Activated naive CD8-positive, alpha-beta T cell treated with anti-CD3 and anti-CD28 coated beads, Interleukin-2, amount 10 ng/mL, durations not matched to agents 7 days and 5 days (primary cell): Measurements from ENCODE around the gene PLPPR5. TPM values are rescaled to one million over a fixed set of nuclear protein-coding genes. Genes with fewer than 3 reads are reported as not detected.
"Not testable (repeated sequence)": the region's sequence is repeated elsewhere in the genome, so short reads cannot be mapped to it uniquely, and the experiment has no call there.

ENCODE experiments used
- ATAC-seq: fragments of 150-1000 bp; cut with Tn5 transposase; one replicate; pipeline ENCODE4 v1.10.0; 2021; ENCODE audit warnings: low read depth, moderate library complexity
- POLR2A ChIA-PET: fragments of 350-600 bp; sonication (Branson Sonifier 250); formaldehyde crosslinking; loops from one replicate; lab custom pipeline; 2021; ENCODE audit warnings: antibody characterized with exemption; lab: Charles Lee
- DNase-seq: peaks from one replicate; pipeline ENCODE4 v3.0.0; 2021
- H3K27ac Mint-ChIP-seq: one replicate; pipeline ENCODE4 v1.8.0; 2022; ENCODE audit warnings: mild to moderate bottlenecking, mixed read lengths
- H3K27me3 Mint-ChIP-seq: one replicate; pipeline ENCODE4 v1.8.0; 2022; ENCODE audit warnings: mild to moderate bottlenecking, moderate library complexity, mixed read lengths
- H3K36me3 Mint-ChIP-seq: one replicate; pipeline ENCODE4 v1.8.0; 2021; ENCODE audit warnings: mild to moderate bottlenecking, mixed read lengths
- H3K4me1 Mint-ChIP-seq: one replicate; pipeline ENCODE4 v1.8.0; 2021; ENCODE audit warnings: mixed read lengths
- H3K4me3 Mint-ChIP-seq: one replicate; pipeline ENCODE4 v1.8.0; 2022; ENCODE audit warnings: mild to moderate bottlenecking, moderate library complexity, mixed read lengths
- H3K9me3 Mint-ChIP-seq: one replicate; pipeline ENCODE4 v1.8.0; 2021; ENCODE audit warnings: mixed read lengths
- total RNA-seq, 2 experiments: library from RNA; stranded (reverse); gene quantifications; one replicate each; pipeline ENCODE4 v1.2.3, GENCODE V29; 2021

The PLPPR5 gene
- total RNA-seq, result not detected

- peaks cover 3% of the 10 kb centered on the region for H3K4me1 Mint-ChIP-seq
- H3K4me3 Mint-ChIP-seq, result peak within 1 kb of the TSS; percentile 57
- no peaks in the 10 kb centered on the region for H3K9me3 Mint-ChIP-seq
- ATAC-seq (peak; percentile 40), DNase-seq (peak; percentile 26)
- peaks cover 51% of the 10 kb centered on the region for H3K27me3 Mint-ChIP-seq
- H3K27ac Mint-ChIP-seq, result no peak within 1 kb of the TSS
- H3K36me3 Mint-ChIP-seq, result no peaks in the 10 kb centered on the region
- POLR2A ChIA-PET, result no interaction called here
Observed at GRCh38 chr1:99004861-99005442, at the start of gene PLPPR5. Gene PLPPR5, minus strand, starts transcription at chr1:99004861. Its CDS starts 190 bp downstream, at chr1:99004671.

- Mint-ChIP-seq H3K36me3 (no peaks in the 10 kb centered on the region), H3K27me3 (peaks cover 2% of the 10 kb centered on the region), H3K27ac (no peak overlapping the region), H3K4me3 (no peak overlapping the region), H3K4me1 (no peaks in the 10 kb centered on the region), H3K9me3 (no peaks in the 10 kb centered on the region)
- no peak for DNase-seq
- POLR2A ChIA-PET, result no interaction called here
- ATAC-seq, result no peak
Observed at GRCh38 chr1:99051611-99052283, 47.1 kb upstream of the PLPPR5 start.

- DNase-seq (no peak), ATAC-seq (no peak)
- H3K36me3 Mint-ChIP-seq, result no peaks in the 10 kb centered on the region
- H3K27ac Mint-ChIP-seq, result no peak overlapping the region
- no peak overlapping the region for H3K4me3 Mint-ChIP-seq
- POLR2A ChIA-PET, result no interaction called here
- no peaks in the 10 kb centered on the region for H3K9me3 Mint-ChIP-seq
- H3K27me3 Mint-ChIP-seq, result no peaks in the 10 kb centered on the region
- H3K4me1 Mint-ChIP-seq, result no peaks in the 10 kb centered on the region
Observed at GRCh38 chr1:99049745-99050144, 45.1 kb upstream of the PLPPR5 start.

GRCh38 chr1:99036746-99037145 lies 32.1 kb upstream of the PLPPR5 start:
- H3K4me3 Mint-ChIP-seq, H3K27ac Mint-ChIP-seq, DNase-seq, H3K4me1 Mint-ChIP-seq, POLR2A ChIA-PET, H3K27me3 Mint-ChIP-seq, ATAC-seq, H3K36me3 Mint-ChIP-seq: not testable (repeated sequence)
- peaks cover 16% of the 10 kb centered on the region for H3K9me3 Mint-ChIP-seq

- H3K27me3 Mint-ChIP-seq, result peaks cover 4% of the 10 kb centered on the region
- no peaks in the 10 kb centered on the region for H3K9me3 Mint-ChIP-seq
- POLR2A ChIA-PET, result no interaction called here
- no peak overlapping the region for H3K27ac Mint-ChIP-seq
- no peak for ATAC-seq
- no peak overlapping the region for H3K4me3 Mint-ChIP-seq
- no peak for DNase-seq
- H3K4me1 Mint-ChIP-seq, result no peaks in the 10 kb centered on the region
- H3K36me3 Mint-ChIP-seq, result no peaks in the 10 kb centered on the region
Observed at GRCh38 chr1:99018313-99018712, 13.7 kb upstream of the PLPPR5 start.

GRCh38 chr1:99017655-99018054 lies 13.0 kb upstream of the PLPPR5 start:
- Mint-ChIP-seq H3K4me1 (no peaks in the 10 kb centered on the region), H3K27ac (no peak overlapping the region), H3K27me3 (peaks cover 1% of the 10 kb centered on the region), H3K36me3 (no peaks in the 10 kb centered on the region), H3K4me3 (no peak overlapping the region), H3K9me3 (no peaks in the 10 kb centered on the region)
- DNase-seq (no peak), ATAC-seq (no peak)
- POLR2A ChIA-PET, result no interaction called here

- no peaks in the 10 kb centered on the region for H3K9me3 Mint-ChIP-seq
- H3K36me3 Mint-ChIP-seq, result no peaks in the 10 kb centered on the region
- H3K27ac Mint-ChIP-seq, result no peak overlapping the region
- ATAC-seq (no peak), DNase-seq (no peak)
- POLR2A ChIA-PET, result no interaction called here
- H3K4me1 Mint-ChIP-seq, result no peaks in the 10 kb centered on the region
- no peak overlapping the region for H3K4me3 Mint-ChIP-seq
- peaks cover 20% of the 10 kb centered on the region for H3K27me3 Mint-ChIP-seq
Observed at GRCh38 chr1:99010679-99011078, 6.0 kb upstream of the PLPPR5 start.

GRCh38 chr1:99007366-99007765 lies 2.7 kb upstream of the PLPPR5 start:
- Mint-ChIP-seq H3K4me1 (peaks cover 3% of the 10 kb centered on the region), H3K9me3 (no peaks in the 10 kb centered on the region), H3K36me3 (no peaks in the 10 kb centered on the region), H3K4me3 (no peak overlapping the region), H3K27ac (no peak overlapping the region), H3K27me3 (peaks cover 41% of the 10 kb centered on the region)
- no peak for ATAC-seq
- DNase-seq, result no peak
- POLR2A ChIA-PET, result no interaction called here

GRCh38 chr1:99005537-99005942 lies 879 bp upstream of the PLPPR5 start:
- no peak overlapping the region for H3K27ac Mint-ChIP-seq
- H3K9me3 Mint-ChIP-seq, result no peaks in the 10 kb centered on the region
- no peaks in the 10 kb centered on the region for H3K36me3 Mint-ChIP-seq
- DNase-seq (no peak), ATAC-seq (no peak)
- peaks cover 49% of the 10 kb centered on the region for H3K27me3 Mint-ChIP-seq
- peaks cover 3% of the 10 kb centered on the region for H3K4me1 Mint-ChIP-seq
- H3K4me3 Mint-ChIP-seq, result peak overlapping the region; percentile 37
- POLR2A ChIA-PET, result no interaction called here

- Mint-ChIP-seq H3K9me3 (no peaks in the 10 kb centered on the region), H3K27me3 (peaks cover 51% of the 10 kb centered on the region), H3K4me1 (peaks cover 3% of the 10 kb centered on the region), H3K27ac (no peak overlapping the region), H3K4me3 (peak overlapping the region; percentile 54), H3K36me3 (no peaks in the 10 kb centered on the region)
- ATAC-seq (peak; percentile 67), DNase-seq (peak; percentile 50)
- POLR2A ChIA-PET, result no interaction called here
Observed at GRCh38 chr1:99004254-99004860, 304 bp downstream of the PLPPR5 start.

GRCh38 chr1:99003581-99004253 lies 944 bp downstream of the PLPPR5 start:
- POLR2A ChIA-PET, result no interaction called here
- no peak for ATAC-seq

GRCh38 chr1:98992844-98993243 lies 11.8 kb downstream of the PLPPR5 start:
- DNase-seq (no peak), ATAC-seq (no peak)
- peaks cover 1% of the 10 kb centered on the region for H3K4me1 Mint-ChIP-seq
- no peak overlapping the region for H3K4me3 Mint-ChIP-seq
- POLR2A ChIA-PET, result no interaction called here
- no peak overlapping the region for H3K27ac Mint-ChIP-seq
- peaks cover 6% of the 10 kb centered on the region for H3K27me3 Mint-ChIP-seq
- H3K36me3 Mint-ChIP-seq, result no peaks in the 10 kb centered on the region
- no peaks in the 10 kb centered on the region for H3K9me3 Mint-ChIP-seq

More at GRCh38 chr1:99003581-99004253, 944 bp downstream of the PLPPR5 start:
- H3K27me3 Mint-ChIP-seq, result peaks cover 51% of the 10 kb centered on the region
- peak overlapping the region; percentile 54 for H3K4me3 Mint-ChIP-seq
- H3K9me3 Mint-ChIP-seq, result no peaks in the 10 kb centered on the region
- H3K27ac Mint-ChIP-seq, result no peak overlapping the region
- DNase-seq, result no peak
- H3K4me1 Mint-ChIP-seq, result peaks cover 3% of the 10 kb centered on the region
- H3K36me3 Mint-ChIP-seq, result no peaks in the 10 kb centered on the region

GRCh38 chr1:98991127-98992012 lies 13.3 kb downstream of the PLPPR5 start:
- DNase-seq (no peak), ATAC-seq (no peak)
- Mint-ChIP-seq H3K27me3 (peaks cover 5% of the 10 kb centered on the region), H3K4me3 (no peak overlapping the region), H3K4me1 (peaks cover 1% of the 10 kb centered on the region), H3K9me3 (no peaks in the 10 kb centered on the region), H3K27ac (no peak overlapping the region), H3K36me3 (no peaks in the 10 kb centered on the region)
- POLR2A ChIA-PET, result no interaction called here
